GM19438 (cell line): Measurements from ENCODE around the gene XYLT2.

Experiments used
- ATAC-seq: cut with Tn5 transposase; IDR thresholded peaks from one replicate; pipeline ENCODE4 v1.9.1; 2021; ENCODE audit warnings: low read depth; ENCODE audit not compliant: unreplicated experiment

Gene XYLT2

GRCh38 chr17:50347117-50347893 is 1.4 kb downstream of the XYLT2 start:
- no peak for ATAC-seq

- ATAC-seq, result no peak
Measured at GRCh38 chr17:50347894-50348291, 2.0 kb downstream of the XYLT2 start.

- no peak for ATAC-seq
Measured at GRCh38 chr17:50348522-50349242, 2.8 kb downstream of the XYLT2 start.

GRCh38 chr17:50349243-50349600 is 3.3 kb downstream of the XYLT2 start:
- ATAC-seq, result no peak

- ATAC-seq, result no peak
Measured at GRCh38 chr17:50350733-50351132, 4.8 kb downstream of the XYLT2 start.

GRCh38 chr17:50352072-50352692 is 6.3 kb downstream of the XYLT2 start:
- ATAC-seq, result no peak

GRCh38 chr17:50352693-50353599 is 7.0 kb downstream of the XYLT2 start:
- ATAC-seq, result no peak

GRCh38 chr17:50353600-50354195 is 7.8 kb downstream of the XYLT2 start:
- no peak for ATAC-seq

GRCh38 chr17:50354198-50354597 is 8.3 kb downstream of the XYLT2 start:
- no peak for ATAC-seq

- ATAC-seq, result no peak
Measured at GRCh38 chr17:50354776-50355175, 8.8 kb downstream of the XYLT2 start.

GRCh38 chr17:50355336-50355700 is 9.4 kb downstream of the XYLT2 start:
- ATAC-seq, result no peak

- no peak for ATAC-seq
Measured at GRCh38 chr17:50355701-50356341, 9.9 kb downstream of the XYLT2 start.

GRCh38 chr17:50356418-50356817 is 10.5 kb downstream of the XYLT2 start:
- no peak for ATAC-seq

- ATAC-seq, result no peak
Measured at GRCh38 chr17:50356892-50357510, 11.1 kb downstream of the XYLT2 start.

- ATAC-seq, result no peak
Measured at GRCh38 chr17:50358177-50358576, 12.3 kb downstream of the XYLT2 start.

- no peak for ATAC-seq
Measured at GRCh38 chr17:50359005-50359699, 13.2 kb downstream of the XYLT2 start.

- ATAC-seq, result no peak
Measured at GRCh38 chr17:50359998-50360461, 14.1 kb downstream of the XYLT2 start.

GRCh38 chr17:50360486-50361115 is 14.7 kb downstream of the XYLT2 start:
- no peak for ATAC-seq
